Liver (tissue), 9 donors: ENCODE results near the gene FGF12. TPM values are rescaled to one million over a fixed set of nuclear protein-coding genes. Genes with fewer than 3 reads are reported as not detected.

Source experiments
- DNase-seq: peaks from one replicate; pipeline ENCODE4 v3.0.0-alpha.2; 2017; ENCODE audit warnings: low spot score
- H3K27ac ChIP-seq, 2 donors: one replicate each; pipeline ENCODE4 v1.7.0; 2013; ENCODE audit warnings: inconsistent platforms in 2 of 2, low read length in 2 of 2, control low read depth in 1 of 2, low read depth in 1 of 2, mild to moderate bottlenecking in 1 of 2
- H3K27me3 ChIP-seq, 4 donors: one replicate each; pipeline versions ENCODE4 v1.6.1 to v1.7.0; 2013; ENCODE audit warnings: low read length in 3 of 4, inconsistent platforms in 1 of 4, mild to moderate bottlenecking in 1 of 4, moderate library complexity in 1 of 4; ENCODE audit not compliant: control insufficient read depth in 4 of 4, insufficient read depth in 4 of 4
- H3K36me3 ChIP-seq, 4 donors: one replicate each; pipeline versions ENCODE4 v1.6.1 to v1.7.0; 2013; ENCODE audit warnings: low read length in 3 of 4, mild to moderate bottlenecking in 3 of 4, low read depth in 1 of 4, moderate library complexity in 1 of 4; ENCODE audit not compliant: control insufficient read depth in 4 of 4, insufficient read depth in 3 of 4
- H3K4me1 ChIP-seq, 4 donors: one replicate each; pipeline versions ENCODE4 v1.6.1 to v1.7.0; 2013; ENCODE audit warnings: low read length in 3 of 4, mild to moderate bottlenecking in 3 of 4, moderate library complexity in 1 of 4; ENCODE audit not compliant: control insufficient read depth in 4 of 4, insufficient read depth in 4 of 4
- H3K4me3 ChIP-seq, 3 donors: one replicate each; pipeline versions ENCODE4 v1.6.1 to v1.7.0; 2013; ENCODE audit warnings: low read length in 3 of 3, control low read depth in 1 of 3, low read depth in 1 of 3, mild to moderate bottlenecking in 1 of 3
- H3K9ac ChIP-seq, 2 donors: one replicate each; pipeline ENCODE4 v1.7.0; 2013; ENCODE audit warnings: low read length in 2 of 2, mild to moderate bottlenecking in 2 of 2, moderate library complexity in 2 of 2, control low read depth in 1 of 2, low read depth in 1 of 2
- H3K9me3 ChIP-seq, 4 donors: one replicate each; pipeline versions ENCODE4 v1.6.1 to v1.7.0; 2013; ENCODE audit warnings: low read length in 3 of 4; ENCODE audit not compliant: control insufficient read depth in 4 of 4
- ATF3 ChIP-seq: IDR thresholded peaks from 2 replicates; pipeline ENCODE4 v1.6.1; 2016; ENCODE audit warnings: antibody characterized with exemption
- CTCF ChIP-seq: fragments of 150-350 bp; IDR thresholded peaks from 2 replicates; pipeline ENCODE4 v1.5.1; 2017; ENCODE audit warnings: improper control_type of control experiment, low read depth, low read length; ENCODE audit not compliant: missing input control
- EGR1 ChIP-seq, 2 donors: IDR thresholded peaks; 2 replicates each; pipeline ENCODE4 v1.6.1; 2016 to 2018; ENCODE audit warnings: antibody characterized with exemption in 2 of 2, low read depth in 2 of 2
- FOXA1 ChIP-seq: IDR thresholded peaks from 2 replicates; pipeline ENCODE4 v1.6.1; 2016; ENCODE audit warnings: antibody characterized with exemption
- FOXA2 ChIP-seq: IDR thresholded peaks from 2 replicates; pipeline ENCODE4 v1.6.1; 2016; ENCODE audit warnings: antibody characterized with exemption
- GABPA ChIP-seq, 2 donors: IDR thresholded peaks in 1 of 2; conservative IDR thresholded peaks in 1 of 2; 2 replicates each; pipeline ENCODE4 v1.6.1; 2016; ENCODE audit warnings: antibody characterized with exemption in 2 of 2, mild to moderate bottlenecking in 1 of 2, moderate library complexity in 1 of 2
- HNF4A ChIP-seq, 2 donors: conservative IDR thresholded peaks; 2 replicates each; pipeline ENCODE4 v1.6.1; 2016; ENCODE audit warnings: antibody characterized with exemption in 2 of 2, mild to moderate bottlenecking in 2 of 2
- HNF4G ChIP-seq: IDR thresholded peaks from 2 replicates; pipeline ENCODE4 v1.6.1; 2016; ENCODE audit warnings: antibody characterized with exemption
- JUND ChIP-seq, 2 donors: IDR thresholded peaks; 2 replicates each; pipeline ENCODE4 v1.6.1; 2016; ENCODE audit warnings: antibody characterized with exemption in 2 of 2
- MAX ChIP-seq: IDR thresholded peaks from 2 replicates; pipeline ENCODE4 v1.6.1; 2016; ENCODE audit warnings: antibody characterized with exemption
- NR2F2 ChIP-seq: IDR thresholded peaks from 2 replicates; pipeline ENCODE4 v1.6.1; 2016; ENCODE audit warnings: antibody characterized with exemption
- RAD21 ChIP-seq, 2 donors: IDR thresholded peaks; 2 replicates each; pipeline ENCODE4 v1.6.1; 2016; ENCODE audit warnings: antibody characterized with exemption in 2 of 2, mild to moderate bottlenecking in 2 of 2
- REST ChIP-seq: IDR thresholded peaks from 2 replicates; pipeline ENCODE4 v1.6.1; 2016; ENCODE audit warnings: antibody characterized with exemption, mild to moderate bottlenecking
- RXRA ChIP-seq, 2 donors: IDR thresholded peaks; 2 replicates each; pipeline ENCODE4 v1.6.1; 2017 to 2018; ENCODE audit warnings: antibody characterized with exemption in 2 of 2, mild to moderate bottlenecking in 1 of 2
- SP1 ChIP-seq: IDR thresholded peaks from 2 replicates; pipeline ENCODE4 v1.6.1; 2018; ENCODE audit warnings: antibody characterized with exemption, mild to moderate bottlenecking
- TAF1 ChIP-seq: conservative IDR thresholded peaks from 2 replicates; pipeline ENCODE4 v1.6.1; 2016; ENCODE audit warnings: antibody characterized with exemption, mild to moderate bottlenecking
- YY1 ChIP-seq: IDR thresholded peaks from 2 replicates; pipeline ENCODE4 v1.6.1; 2016; ENCODE audit warnings: antibody characterized with exemption, mild to moderate bottlenecking
- ZBTB33 ChIP-seq: IDR thresholded peaks from 2 replicates; pipeline ENCODE4 v1.6.1; 2016; ENCODE audit warnings: antibody characterized with exemption
- WGBS: extraction: QIAGEN DNeasy Blood & Tissue Kit; methylation state at CpG from one replicate; pipeline ENCODE4 v1.1.7; 2013; 5-methylcytosine and 5-hydroxymethylcytosine counted together
- polyA plus RNA-seq, 2 donors: library from polyadenylated mRNA; stranded (reverse) in 1 of 2; unstranded in 1 of 2; fragments of 200-250 nt in 1 of 2; fragments of >200 nt in 1 of 2; fragmentation: Nextera tagmentation in 1 of 2; extraction: Ambion mirVana in 1 of 2; gene quantifications; one replicate each; pipeline versions ENCODE4 v1.2.1 to v1.2.3, GENCODE V29; 2013 to 2015
- total RNA-seq, 2 donors: library from RNA; depleted of rRNA; stranded (reverse); fragments of >200 nt; gene quantifications; one replicate each; pipeline ENCODE4 v1.2.3, GENCODE V29; 2014
- donor health status: healthy.
- donor health status: healthy.
- donor health status: healthy.
- donor health status: healthy.
- donor health status: healthy.

The FGF12 gene
- total and polyA plus RNA-seq, 4 donors: 0.11 to 0.59 (median 0.19) TPM

- Histone ChIP-seq H3K27me3 (no peaks in the 10 kb centered on the region), H3K27ac (no peak overlapping the region), H3K4me1 (no peaks in the 10 kb centered on the region), H3K9ac (no peak overlapping the region), H3K9me3 (no peaks in the 10 kb centered on the region), H3K36me3 (no peaks in the 10 kb centered on the region), H3K4me3 (no peak overlapping the region)
- WGBS: 79% methylated on average over 3 of the region's 3 CpGs
- no peak for TF ChIP-seq REST
- TF ChIP-seq CTCF: no peak
- TF ChIP-seq ZBTB33: no peak
- TF ChIP-seq GABPA (IDR thresholded peaks at IDR 0.05 in 1 of 2, conservative IDR thresholded peaks at IDR 0.05 in 1 of 2): no peak
- TF ChIP-seq SP1: no peak
- no peak for TF ChIP-seq MAX
- no peak for TF ChIP-seq HNF4A (conservative IDR thresholded peaks at IDR 0.05)
- no peak for TF ChIP-seq RXRA (IDR thresholded peaks at IDR 0.05)
- TF ChIP-seq FOXA2: no peak
- no peak for TF ChIP-seq TAF1
- no peak for TF ChIP-seq JUND (IDR thresholded peaks at IDR 0.05)
- no peak for TF ChIP-seq HNF4G
- no peak for TF ChIP-seq FOXA1
- no peak for TF ChIP-seq ATF3
- no peak for TF ChIP-seq RAD21 (IDR thresholded peaks at IDR 0.05)
- no peak for TF ChIP-seq NR2F2
- TF ChIP-seq EGR1 (IDR thresholded peaks at IDR 0.05; ENCODE audit: low read depth in 2 of 2): no peak
- no peak for TF ChIP-seq YY1
- no peak for DNase-seq
Measured at GRCh38 chr3:192186498-192186897, 540.8 kb downstream of the FGF12 start.
